Measurements from ENCODE around the gene DDT.

DNA sequence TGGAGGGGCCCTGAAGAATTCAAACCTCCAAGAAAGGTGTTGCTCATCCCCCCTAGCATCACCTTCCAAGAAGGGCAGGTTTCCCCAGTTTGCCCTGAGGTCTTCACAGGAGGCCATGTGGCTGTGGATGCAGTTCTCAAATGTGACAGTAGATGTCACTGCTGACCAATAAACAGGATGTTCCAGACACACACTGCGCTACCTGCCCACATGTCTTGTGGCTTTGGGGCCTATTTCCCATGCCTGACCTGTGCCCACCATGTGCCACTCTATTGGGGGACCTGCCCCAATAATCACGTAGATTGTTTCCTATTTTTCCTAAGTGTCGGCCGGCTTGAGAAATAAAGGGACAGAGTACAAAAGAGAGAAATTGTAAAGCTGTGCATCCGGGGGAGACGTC lies 10.2 kb upstream of the DDT start:
- TF ChIP-seq, protein P1, sequence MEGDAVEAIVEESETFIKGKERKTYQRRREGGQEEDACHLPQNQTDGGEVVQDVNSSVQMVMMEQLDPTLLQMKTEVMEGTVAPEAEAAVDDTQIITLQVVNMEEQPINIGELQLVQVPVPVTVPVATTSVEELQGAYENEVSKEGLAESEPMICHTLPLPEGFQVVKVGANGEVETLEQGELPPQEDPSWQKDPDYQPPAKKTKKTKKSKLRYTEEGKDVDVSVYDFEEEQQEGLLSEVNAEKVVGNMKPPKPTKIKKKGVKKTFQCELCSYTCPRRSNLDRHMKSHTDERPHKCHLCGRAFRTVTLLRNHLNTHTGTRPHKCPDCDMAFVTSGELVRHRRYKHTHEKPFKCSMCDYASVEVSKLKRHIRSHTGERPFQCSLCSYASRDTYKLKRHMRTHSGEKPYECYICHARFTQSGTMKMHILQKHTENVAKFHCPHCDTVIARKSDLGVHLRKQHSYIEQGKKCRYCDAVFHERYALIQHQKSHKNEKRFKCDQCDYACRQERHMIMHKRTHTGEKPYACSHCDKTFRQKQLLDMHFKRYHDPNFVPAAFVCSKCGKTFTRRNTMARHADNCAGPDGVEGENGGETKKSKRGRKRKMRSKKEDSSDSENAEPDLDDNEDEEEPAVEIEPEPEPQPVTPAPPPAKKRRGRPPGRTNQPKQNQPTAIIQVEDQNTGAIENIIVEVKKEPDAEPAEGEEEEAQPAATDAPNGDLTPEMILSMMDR (IDR thresholded peaks at IDR 0.05; ENCODE audit: low read depth, low read length), result peak; percentile 63
- TF ChIP-seq MYC (IDR thresholded peaks at IDR 0.05; ENCODE audit: low read depth, low read length), result no peak
